HG02840 (cell line): Measurements from ENCODE around the gene C1QL1.

Experiments used
- ATAC-seq: cut with Tn5 transposase; IDR thresholded peaks from one replicate; pipeline ENCODE4 v1.9.1; 2021; ENCODE audit warnings: mild to moderate bottlenecking, moderate library complexity, moderate number of reproducible peaks; ENCODE audit not compliant: unreplicated experiment, low FRiP score

The C1QL1 gene

DNA sequence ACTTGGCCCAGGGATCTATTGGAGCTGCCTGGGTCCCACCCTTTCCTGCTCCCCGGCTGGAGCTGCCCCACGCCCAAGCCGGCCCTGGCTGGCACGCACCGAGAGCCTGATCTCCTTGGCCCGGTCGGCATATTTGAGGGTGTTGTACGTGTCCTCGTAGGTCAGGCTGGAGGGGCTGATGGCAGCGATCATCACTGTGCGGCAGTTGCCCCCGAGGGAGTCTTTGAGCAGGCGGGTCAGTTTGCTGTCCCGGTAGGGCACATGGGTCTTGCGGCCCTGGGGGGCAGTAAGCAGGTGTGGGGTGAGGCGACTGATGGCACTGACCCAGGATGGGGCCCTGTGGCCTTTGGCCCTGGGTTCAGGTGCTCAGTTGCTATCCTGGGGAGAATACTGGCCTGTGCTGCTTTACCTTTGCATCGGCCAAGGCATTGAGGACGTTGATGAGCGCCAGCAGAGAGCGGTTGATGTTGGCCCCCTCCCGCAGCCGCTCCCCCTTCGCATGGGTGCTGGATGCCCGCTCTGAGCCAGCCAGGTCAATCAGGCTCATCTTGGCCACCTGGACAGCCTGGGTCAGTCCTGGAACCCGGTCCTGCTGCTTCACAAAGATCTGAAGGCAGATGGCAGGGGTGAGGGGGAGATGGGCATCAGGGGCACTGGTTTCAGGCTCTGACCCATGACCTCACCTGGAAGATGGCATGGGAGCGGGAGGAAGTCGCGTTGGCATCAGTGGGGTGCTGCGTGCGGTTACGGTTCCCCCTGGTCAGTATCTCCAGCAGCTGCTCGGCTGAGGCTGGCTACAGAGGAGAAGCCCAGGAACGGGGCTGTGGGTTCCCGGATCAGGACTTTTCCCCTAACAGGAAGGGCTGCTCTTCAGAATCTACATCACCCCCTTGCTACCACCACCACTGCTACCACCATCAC, 34.0 kb downstream of the C1QL1 start:
- ATAC-seq = no peak

DNA sequence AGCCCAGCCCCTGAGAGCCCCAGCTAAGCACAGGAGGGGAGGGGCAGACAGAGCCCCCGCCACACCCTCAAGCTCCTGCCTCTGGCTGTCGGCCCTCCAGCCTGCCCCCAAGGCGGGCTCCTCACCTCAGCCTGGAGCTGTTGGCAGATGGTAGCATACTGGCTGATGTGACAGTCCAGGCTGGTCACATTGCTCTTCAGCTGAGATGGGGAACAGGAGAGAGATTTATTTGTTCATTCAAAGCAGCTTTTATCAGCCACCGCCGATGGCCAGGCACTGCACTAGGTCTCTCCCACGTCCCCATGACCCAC, 35.4 kb downstream of the C1QL1 start:
- ATAC-seq = no peak

DNA sequence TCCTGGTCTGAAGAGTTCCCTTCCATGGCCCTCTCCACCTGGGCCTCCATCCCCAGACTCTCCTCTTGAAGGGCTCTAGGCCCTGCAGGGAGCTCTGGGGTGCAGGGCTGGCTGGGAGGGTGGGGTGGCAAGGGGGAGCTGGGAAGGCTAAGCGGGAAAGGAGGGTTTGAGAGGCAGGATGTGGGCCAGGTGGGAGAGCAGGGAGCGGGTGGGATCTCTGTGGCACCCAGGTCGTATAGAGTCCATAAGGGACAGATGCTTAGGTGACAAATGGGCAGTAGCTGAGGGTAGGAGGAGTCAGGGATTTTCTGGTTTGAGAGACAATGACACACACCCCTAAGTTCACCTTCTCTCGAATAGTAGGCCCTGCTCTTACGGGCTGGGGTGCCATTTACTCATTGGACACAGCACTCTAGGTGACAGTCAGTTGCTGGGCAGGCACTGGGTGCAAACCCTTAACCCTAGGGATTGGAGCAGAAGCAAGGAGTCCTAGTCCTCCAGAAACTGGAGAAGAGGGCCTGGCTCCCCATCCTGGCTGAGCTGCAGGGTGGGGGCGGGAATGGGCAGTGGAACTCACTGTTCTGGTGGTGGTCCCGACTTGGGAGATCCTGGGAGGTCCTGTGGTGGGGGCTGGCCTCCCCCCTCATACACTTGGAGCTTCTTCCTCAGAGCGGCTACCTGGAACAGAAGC, 35.9 kb downstream of the C1QL1 start:
- no peak for ATAC-seq

DNA sequence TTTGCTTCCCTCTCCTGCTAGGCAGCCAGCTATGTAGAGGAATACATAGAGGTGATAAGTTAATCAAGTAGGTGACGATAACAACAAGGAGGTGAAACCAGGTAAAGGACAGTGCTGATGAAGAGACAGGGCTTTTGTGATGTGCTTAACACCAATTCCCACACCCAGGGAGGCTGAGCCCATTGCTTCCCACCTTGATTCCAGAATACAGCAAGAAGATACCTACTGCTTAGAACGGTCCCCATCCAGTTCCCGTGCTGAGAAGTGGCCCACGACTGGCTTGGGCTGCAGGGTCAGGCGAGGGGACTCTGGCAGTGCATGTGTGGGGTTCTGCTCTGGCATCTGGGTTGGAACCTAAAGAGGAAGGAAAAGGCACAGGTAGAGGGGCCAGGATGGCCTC, 36.7 kb downstream of the C1QL1 start:
- no peak for ATAC-seq

DNA sequence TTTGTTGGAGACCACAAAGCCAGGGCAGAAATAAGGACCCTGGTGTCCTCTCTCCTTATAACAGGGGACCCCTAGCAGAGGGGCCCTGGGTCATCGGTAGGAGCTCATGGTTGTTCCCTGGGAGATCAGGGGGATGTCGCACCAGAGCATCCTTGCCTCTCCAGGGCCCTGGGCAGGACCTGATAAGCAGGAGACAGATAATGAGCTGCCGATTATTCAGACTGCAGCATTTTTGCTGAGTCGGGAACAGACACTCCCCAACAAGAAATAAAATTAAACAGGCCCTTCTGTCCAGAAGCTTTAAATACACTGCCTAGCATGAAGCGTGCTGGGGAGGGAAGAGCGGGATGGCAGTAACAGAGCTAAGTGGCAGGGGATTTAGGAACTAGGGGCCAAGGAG, 37.4 kb downstream of the C1QL1 start:
- no peak for ATAC-seq

DNA sequence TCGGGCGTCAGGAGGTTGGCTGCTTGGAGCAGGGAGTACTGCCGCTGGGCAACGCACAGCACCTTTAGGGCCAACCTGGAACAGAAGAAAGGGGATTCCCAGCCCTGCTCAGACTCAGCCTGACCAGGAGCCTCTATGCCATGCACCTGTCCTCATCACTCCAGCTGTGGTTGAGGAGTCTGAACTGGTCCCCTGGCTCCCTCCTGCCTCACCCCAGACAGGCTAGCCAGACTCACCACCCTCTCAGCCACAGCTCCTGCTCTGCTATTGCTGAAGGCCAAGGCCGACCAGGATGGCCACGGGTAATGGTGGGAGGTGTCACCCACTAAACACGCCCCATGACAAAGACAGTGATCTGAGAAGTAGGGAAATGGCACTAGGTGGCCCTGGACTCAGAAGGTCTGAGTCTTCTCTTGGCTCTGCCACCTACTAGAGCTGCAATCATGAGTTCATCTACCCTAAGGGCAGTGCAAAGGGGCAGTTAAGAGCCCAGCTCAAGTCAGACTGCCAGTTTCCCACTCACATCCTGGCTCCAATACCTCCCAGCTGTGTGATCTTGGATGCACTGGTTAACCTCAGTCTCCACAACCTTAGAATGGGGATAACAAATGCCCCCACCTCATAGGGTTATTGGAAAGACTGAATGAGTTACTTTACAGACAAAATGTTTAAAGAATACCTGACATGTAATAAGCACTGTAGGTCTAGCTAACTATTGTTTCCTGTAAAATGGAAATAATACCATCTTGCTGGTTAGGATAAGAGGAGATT, 39.0 kb downstream of the C1QL1 start:
- no peak for ATAC-seq

DNA sequence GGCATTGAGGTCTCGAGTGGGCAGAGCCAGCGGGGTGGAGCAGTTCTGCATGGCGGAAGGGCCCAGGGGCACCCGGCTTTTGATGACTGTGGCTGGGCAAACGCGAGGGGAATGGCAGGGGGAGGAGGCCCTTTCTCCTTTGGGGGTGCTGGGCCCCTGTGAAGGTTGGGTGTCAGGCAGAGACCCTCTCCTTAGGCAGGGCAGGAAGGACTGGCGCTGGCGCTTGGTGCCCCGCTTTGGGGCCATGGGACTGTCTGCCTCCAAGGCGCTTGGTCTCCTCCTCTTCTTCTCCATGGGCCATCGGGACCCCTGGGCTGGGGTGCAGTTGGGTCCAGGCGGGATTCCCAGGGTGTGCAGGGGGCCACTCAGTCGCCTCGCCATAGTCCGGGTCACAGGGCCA, 40.0 kb downstream of the C1QL1 start:
- ATAC-seq = no peak

DNA sequence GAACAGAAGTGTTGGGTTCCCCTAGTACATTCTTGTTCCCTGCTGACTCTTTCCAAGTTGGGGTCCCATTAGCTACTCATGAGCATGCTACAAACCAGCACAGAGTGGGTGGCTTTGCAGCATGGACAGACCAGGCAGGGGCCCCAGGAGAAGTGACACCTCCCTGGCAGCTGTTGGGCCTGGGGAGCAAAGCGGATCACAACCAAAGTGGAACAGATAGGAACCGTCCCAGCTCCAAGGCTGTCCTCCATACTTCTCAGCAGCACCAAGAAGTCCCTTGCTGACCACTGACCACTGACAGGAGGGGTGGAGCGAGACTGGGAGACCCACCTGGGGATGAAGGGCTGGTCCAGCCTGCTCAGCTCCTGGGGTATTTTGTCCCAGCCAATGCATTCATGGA, 40.4 kb downstream of the C1QL1 start:
- no peak for ATAC-seq

DNA sequence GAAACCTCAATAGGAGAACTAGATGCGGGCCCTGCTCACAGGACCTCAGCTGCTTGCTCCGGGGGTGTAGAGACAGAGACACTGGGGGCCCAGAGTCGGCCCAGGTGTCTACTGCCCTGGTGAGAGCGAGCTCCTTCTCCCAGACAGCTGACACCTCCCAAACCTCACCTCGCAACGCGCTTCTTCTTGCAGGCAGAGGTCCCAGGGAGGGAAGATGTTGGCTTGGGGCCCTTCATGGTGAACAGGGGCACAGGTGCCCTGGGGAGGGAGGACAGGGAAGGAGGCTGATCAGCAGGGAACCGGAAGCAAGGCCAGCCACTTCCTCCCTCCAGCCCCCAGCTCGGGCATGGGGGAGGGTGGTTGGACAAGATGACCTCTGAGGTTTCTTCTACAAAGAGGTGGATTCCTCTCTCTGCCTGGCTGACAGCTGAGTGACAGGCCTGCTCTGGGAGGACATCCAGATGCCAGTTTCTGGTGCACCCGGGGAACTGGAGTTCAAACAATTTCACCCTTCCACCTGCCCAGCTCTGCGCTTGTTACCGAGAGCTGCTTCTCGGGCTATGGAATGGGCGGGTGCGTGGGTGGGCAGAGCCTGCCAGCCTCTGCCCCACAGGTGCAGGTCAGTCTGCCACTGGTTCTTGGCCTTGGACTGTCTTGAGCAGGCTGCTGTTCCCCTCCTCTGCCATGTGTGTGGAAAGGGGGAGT, 41.1 kb downstream of the C1QL1 start:
- no peak for ATAC-seq

DNA sequence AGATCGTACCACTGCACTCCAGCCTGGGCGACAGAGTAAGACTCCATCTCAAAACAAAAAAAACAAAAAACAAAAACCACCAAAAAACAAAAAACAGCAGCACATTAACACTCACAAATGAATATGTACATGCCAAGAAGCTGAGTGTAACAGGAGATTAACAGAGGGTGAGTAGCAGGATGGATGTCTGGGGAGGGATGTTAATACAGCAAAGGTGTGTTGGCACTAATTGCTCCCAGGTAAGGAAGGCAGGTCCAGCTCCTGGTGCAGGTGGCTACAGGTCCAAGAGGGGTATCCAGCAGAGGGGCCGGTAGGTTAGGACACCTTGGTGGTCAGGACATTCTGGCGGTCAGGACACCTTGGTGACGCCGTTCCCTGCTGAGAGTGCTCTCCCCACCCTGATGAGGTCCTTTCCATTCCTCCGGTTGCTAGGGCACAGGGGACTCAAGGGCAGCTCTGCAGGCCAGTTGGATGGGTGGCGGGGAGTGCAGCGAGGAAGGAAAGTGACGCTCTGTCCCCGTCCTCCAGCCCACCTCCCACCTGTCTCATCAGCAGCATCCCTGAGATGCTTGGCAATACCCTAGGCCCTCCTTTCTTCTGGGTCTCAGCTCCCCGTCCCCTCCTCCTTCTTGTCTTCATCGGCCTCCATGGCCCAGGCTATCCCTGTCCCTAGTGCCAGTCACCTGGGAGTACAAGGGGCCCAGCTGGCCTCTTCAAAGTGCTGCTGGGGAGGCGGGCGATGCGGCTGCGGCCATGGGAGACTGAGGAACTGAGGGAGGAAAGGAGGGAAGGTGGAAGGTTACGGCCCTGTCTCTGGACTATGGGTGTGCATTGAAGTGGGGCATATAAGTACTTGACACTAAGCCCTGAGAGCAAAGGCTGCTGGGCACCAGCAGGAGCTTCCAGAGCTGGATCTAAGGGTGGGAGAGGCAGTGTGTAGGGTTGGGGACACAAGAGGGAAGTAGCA, 42.1 kb downstream of the C1QL1 start:
- ATAC-seq = no peak

DNA sequence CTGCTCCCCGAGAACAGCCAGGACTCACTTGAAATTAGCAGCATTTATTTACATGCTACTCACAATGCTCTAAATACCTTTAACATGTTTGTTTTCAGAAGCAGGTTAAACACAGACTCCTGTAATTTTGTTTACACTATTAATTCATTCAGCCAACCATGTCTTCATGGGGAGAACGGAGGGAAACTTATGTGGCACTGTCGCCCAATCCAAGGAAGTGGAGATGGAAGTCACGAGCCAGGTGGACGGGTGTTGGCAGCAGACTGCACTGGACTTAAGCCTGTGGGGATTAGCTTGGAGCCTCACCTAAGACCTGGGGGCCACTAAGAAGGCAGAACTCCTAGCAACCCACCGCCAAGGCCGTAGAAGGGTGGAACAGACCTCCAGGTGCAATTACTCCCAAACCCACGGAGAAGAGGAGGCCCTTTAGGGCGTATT, 44.0 kb downstream of the C1QL1 start:
- no peak for ATAC-seq

DNA sequence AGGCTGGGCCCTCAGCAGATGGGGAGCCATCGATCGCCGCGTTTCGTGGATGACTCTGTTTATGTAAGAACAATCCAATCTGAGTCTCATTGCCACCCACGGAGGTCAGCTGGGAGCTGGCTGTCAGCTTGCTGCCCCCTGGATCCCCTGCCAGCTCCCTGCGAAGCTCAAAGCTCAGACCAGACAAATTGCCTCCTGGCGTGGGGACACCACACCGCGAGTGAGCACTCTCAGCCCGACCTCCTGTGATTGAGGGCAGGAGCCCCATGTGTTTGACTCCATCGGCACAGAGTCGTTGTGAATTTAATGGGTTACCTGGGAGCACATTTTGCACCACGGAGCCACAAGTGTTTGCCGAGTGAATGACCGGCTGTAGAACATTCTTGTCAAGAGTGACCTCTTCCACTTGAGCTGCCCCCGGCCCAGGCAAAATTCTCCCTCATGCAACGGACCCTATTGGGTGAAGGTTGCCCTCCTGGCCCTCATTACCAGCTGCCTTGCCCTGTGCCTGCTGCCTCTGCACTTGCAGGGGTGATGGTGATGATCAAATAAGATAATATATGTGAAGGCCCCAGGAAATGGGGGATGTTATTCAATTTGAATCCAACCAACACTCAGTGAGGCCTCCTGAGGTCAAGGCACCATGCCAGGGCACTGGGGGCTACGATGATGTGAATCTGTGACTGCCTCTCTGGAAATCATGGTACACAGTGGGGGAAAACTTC, 45.2 kb downstream of the C1QL1 start:
- ATAC-seq = no peak

DNA sequence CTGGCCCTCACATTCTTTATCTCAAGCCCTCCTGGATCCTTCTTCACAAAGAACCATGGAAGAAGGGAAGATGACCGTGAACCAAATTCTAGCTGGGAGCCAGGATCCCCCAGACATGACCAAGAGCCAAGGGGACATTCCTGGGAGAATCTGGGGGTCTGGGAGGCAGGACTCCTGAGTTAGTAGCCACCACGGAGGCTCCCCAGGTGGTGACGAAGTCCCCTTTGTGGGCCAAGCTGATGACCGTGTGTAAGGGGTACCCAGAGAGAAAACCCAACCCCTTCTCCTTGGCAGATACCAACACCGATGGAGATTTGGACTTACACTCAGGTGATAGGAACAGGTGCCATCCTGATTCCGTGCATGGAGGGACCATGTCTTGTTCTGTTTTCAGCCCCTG, 46.0 kb downstream of the C1QL1 start:
- ATAC-seq = no peak

DNA sequence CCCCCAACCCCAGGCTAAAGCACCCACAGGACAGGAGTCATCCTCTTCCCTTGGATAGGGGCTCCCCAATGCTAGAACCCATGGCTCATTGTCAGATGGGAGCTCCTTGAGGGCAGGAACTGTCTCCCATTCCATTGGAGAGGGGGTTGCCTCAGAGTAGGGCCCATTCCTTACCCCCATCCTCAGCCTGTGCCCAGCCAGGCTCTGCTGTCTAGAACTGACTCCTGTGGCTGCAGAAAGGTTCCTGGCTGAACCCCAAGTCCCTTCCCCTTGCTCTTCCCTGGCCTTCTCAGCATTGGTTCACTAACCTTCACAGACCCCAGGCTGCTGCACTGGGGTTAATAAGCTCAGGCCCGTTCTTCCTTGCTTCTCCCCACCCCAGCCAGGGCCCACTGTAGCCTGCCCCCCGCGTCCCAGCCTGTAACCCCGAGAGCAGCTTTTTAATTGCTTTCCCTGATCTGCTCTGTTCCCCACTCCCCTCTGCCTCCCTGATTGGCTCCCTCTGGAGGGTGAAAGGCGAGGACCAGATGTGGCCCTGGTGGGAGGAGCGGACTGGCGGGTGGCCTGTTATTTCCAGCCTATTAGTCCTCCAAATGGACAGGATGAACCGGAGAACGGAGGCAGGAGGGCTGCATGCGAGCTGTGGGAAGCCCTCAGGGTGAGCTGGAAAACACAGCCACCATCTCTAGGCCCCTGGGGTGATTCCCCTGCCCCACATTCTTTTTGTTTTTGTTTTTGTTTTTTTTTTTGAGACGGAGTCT, 46.8 kb downstream of the C1QL1 start:
- ATAC-seq = no peak

DNA sequence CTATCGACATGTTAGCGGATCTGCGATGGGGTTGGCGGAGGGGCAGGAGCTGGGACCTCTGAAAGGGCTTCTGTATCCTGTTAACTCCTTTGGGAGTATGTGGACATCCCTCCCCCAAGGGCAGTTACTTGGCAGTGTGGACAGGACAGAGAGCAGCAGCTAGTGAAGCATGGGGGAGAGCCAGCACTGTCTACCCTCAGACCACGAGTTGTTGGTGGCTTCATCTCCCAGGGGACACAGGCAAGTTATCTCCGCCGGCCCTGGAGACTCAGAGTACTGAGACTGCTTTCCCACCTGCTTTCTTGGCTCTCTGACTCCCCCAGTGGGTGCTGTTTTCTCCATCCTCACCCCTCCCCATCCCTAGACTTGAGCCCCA, 47.5 kb downstream of the C1QL1 start:
- no peak for ATAC-seq

DNA sequence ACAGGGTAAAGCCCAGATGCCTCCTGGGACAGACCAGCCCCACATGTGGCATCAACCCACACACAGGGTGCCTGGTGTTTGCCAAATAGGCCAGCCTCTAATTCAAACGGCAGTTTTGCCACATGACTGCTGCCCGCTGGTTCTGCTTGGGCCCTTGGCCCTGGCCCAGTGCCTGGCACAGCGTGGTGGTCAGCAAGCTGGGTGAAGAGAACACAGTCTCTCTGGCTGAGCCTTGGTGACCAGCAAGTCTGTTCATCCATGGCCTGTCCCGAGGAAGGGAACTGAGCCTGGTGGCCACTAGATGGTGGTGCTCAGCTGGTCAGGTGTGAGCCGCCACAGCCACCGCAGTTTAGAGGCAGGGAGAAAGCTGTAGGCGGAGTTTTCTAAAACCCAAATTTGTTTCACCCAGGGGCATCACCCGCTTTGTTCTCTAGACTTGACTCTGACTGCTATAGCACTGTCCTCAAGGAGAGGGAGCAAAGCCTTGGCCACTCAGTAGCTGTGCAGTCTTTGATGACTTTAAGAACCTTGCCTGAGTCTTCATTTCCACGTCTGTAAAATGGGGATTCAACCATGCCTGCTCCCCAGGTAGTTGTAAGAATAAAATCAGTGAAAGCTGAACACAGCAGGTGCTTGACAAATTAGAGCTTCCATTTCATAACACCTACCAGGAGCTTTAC, 48.1 kb downstream of the C1QL1 start:
- no peak for ATAC-seq

DNA sequence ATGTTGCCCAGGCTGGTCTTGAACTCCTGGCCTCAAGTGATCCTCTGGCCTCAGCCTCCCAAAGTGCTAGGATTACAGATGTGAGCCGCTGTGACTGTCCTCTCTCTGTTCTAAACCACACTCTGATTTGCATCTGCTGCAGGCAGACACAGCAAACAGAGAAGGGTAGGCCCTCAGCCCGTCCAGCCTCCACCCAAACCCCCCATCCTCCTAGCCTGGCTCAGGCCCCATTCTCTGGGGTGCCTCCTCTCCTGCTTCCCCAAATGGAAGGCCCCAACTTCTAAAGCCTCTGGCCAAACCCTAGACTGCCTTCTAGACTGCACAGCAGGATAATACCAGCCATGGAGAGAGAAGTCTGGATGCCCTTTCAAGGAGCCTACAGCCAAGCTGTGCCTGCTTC, 48.7 kb downstream of the C1QL1 start:
- no peak for ATAC-seq

DNA sequence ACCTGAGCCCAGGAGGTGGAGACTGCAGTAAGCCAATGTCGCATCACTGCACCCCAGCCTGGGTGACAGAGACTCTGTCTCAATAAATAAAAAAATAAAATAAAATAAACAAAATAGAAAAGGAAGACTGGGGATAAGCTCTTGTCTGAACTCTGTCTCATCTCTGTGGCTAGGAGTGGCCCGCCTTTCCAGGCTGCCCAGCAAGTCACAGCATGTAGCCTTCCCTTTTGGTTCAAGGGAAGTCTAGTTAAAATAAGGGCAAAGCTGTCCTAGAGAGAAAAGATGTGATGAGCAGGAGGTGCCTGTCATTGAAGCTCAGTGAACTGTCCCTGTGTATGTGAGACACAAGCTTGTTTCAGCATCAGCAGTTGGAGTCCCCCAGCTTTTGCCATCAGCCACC, 50.1 kb downstream of the C1QL1 start:
- no peak for ATAC-seq
